Endothelial cell of umbilical vein (primary cell): ENCODE measurements around the gene NUP205. TPM values are rescaled to one million over a fixed set of nuclear protein-coding genes. Genes with fewer than 3 reads are reported as not detected.
A peak's percentile ranks its signal among the peaks of the same experiment; 100 is the strongest.

ENCODE experiments used
- BruUV-seq: library from RNA; stranded (reverse); fragments of 400-500 nt; replicated peaks from 2 replicates; lab custom pipeline; 2021; lab: Mats Ljungman, UMichigan
- CTCF ChIA-PET: fragments of 300-600, 350-600 bp; sonication (Branson Sonifier 250); formaldehyde crosslinking; loops from one replicate; lab custom pipeline; 2021; ENCODE audit warnings: antibody characterized with exemption, inconsistent platforms; lab: Charles Lee
- POLR2A ChIA-PET: fragments of 300-600, 350-600 bp; sonication (Branson Sonifier 250); formaldehyde crosslinking; loops from one replicate; lab custom pipeline; 2021; ENCODE audit warnings: antibody characterized with exemption, inconsistent platforms; lab: Charles Lee
- DNase-seq: peaks from one replicate; pipeline ENCODE4 v3.0.0-alpha.2; 2011; ENCODE audit warnings: low read depth, low spot score
- FAIRE-seq: peaks from 2 replicates; lab custom pipeline; 2011; peaks lifted over from hg19 to GRCh38; lab: Jason Lieb, UNC
- H2AFZ ChIP-seq: 2 replicates; pipeline ENCODE4 v1.6.0; 2012; ENCODE audit warnings: low read depth, low read length, control low read depth, inconsistent platforms
- H3K27ac ChIP-seq: 2 replicates; pipeline ENCODE4 v1.5.1; 2011; ENCODE audit warnings: low read depth, mild to moderate bottlenecking, control low read depth, low read length, moderate library complexity; ENCODE audit not compliant: insufficient read depth
- H3K27me3 ChIP-seq, 2 experiments: 2 replicates each; pipeline versions ENCODE4 v1.6.0 to v1.6.1; 2011; ENCODE audit warnings: low read length in 2 of 2, mixed read lengths in 1 of 2; ENCODE audit not compliant: control insufficient read depth in 2 of 2, insufficient read depth in 2 of 2
- H3K36me3 ChIP-seq, 2 experiments: 2 replicates in 1 of 2; 3 replicates in 1 of 2; pipeline ENCODE4 v1.5.1; 2011; ENCODE audit warnings: low read length in 2 of 2, mild to moderate bottlenecking in 1 of 2, moderate library complexity in 1 of 2; ENCODE audit not compliant: control insufficient read depth in 2 of 2, insufficient read depth in 2 of 2; ENCODE audit errors: extremely low read depth in 1 of 2
- H3K4me1 ChIP-seq: 3 replicates; pipeline ENCODE4 v1.5.1; 2011; ENCODE audit warnings: mild to moderate bottlenecking, low read length; ENCODE audit not compliant: control insufficient read depth, insufficient read depth; ENCODE audit errors: extremely low read depth
- H3K4me2 ChIP-seq: 2 replicates; pipeline ENCODE4 v1.6.1; 2011; ENCODE audit warnings: low read length, control low read depth, mixed read lengths; ENCODE audit not compliant: insufficient read depth
- H3K4me3 ChIP-seq, 3 experiments: fragments of 200-600 bp in 1 of 3; sonication (generic), shearing (Covaris generic) in 1 of 3; replicated peaks in 1 of 3; 2 replicates each; pipeline ENCODE4 v1.5.1; 2011 to 2016; ENCODE audit warnings: control low read depth in 3 of 3, low read length in 3 of 3, mild to moderate bottlenecking in 2 of 3, inconsistent platforms in 1 of 3, low read depth in 1 of 3, moderate library complexity in 1 of 3; ENCODE audit not compliant: insufficient read depth in 1 of 3
- H3K79me2 ChIP-seq: 2 replicates; pipeline ENCODE4 v1.6.0; 2012; ENCODE audit warnings: low read length, inconsistent platforms; ENCODE audit not compliant: control insufficient read depth, insufficient read depth
- H3K9ac ChIP-seq: replicated peaks from 2 replicates; pipeline ENCODE3; 2011; ENCODE audit warnings: low read length, control low read depth; ENCODE audit not compliant: insufficient read depth; ENCODE audit errors: extremely low read depth
- H3K9me1 ChIP-seq: replicated peaks from 3 replicates; pipeline ENCODE4 v1.6.0; 2011; ENCODE audit warnings: mild to moderate bottlenecking, low read length; ENCODE audit not compliant: control insufficient read depth, insufficient read depth; ENCODE audit errors: extremely low read depth
- H3K9me3 ChIP-seq: replicated peaks from 2 replicates; pipeline ENCODE4 v1.5.1; 2012; ENCODE audit warnings: low read length, inconsistent platforms; ENCODE audit not compliant: control insufficient read depth, insufficient read depth
- H4K20me1 ChIP-seq: replicated peaks from 2 replicates; pipeline ENCODE3; 2011; ENCODE audit warnings: mild to moderate bottlenecking, low read length; ENCODE audit not compliant: control insufficient read depth, insufficient read depth; ENCODE audit errors: extremely low read depth
- CTCF ChIP-seq, 2 donors: IDR thresholded peaks; 1 replicate in 1 of 2; 2 replicates in 1 of 2; pipeline ENCODE4 v1.5.1; 2011; ENCODE audit warnings: low read length in 2 of 2, mild to moderate bottlenecking in 2 of 2, moderate library complexity in 2 of 2, control low read depth in 1 of 2, inconsistent platforms in 1 of 2, low read depth in 1 of 2; ENCODE audit not compliant: insufficient read depth in 1 of 2; ENCODE audit errors: extremely low read depth in 1 of 2
- EZH2 ChIP-seq: IDR thresholded peaks from 2 replicates; pipeline ENCODE4 v1.6.1; 2012; ENCODE audit warnings: borderline replicate concordance, low read depth, mild to moderate bottlenecking, moderate library complexity, low read length, inconsistent platforms; ENCODE audit not compliant: severe bottlenecking
- FOS ChIP-seq: IDR thresholded peaks from 2 replicates; pipeline ENCODE4 v1.6.1; 2011; ENCODE audit warnings: mild to moderate bottlenecking, low read length, moderate library complexity, borderline replicate concordance; ENCODE audit not compliant: insufficient read depth
- GATA2 ChIP-seq: IDR thresholded peaks from 2 replicates; pipeline ENCODE4 v1.7.0; 2011; ENCODE audit warnings: low read depth, mild to moderate bottlenecking, moderate library complexity, mixed read lengths, low read length; ENCODE audit not compliant: insufficient read length, insufficient read depth
- JUN ChIP-seq: IDR thresholded peaks from 2 replicates; pipeline ENCODE4 v1.6.1; 2011; ENCODE audit warnings: borderline replicate concordance, low read depth; ENCODE audit not compliant: insufficient read length, insufficient read depth
- MYC ChIP-seq: IDR thresholded peaks from one replicate; pipeline ENCODE4 v1.6.1; 2011; ENCODE audit warnings: mild to moderate bottlenecking, low read depth, low read length
- POLR2A ChIP-seq: IDR thresholded peaks from 2 replicates; pipeline ENCODE4 v1.6.1; 2012; ENCODE audit warnings: low read depth, mild to moderate bottlenecking, control low read depth, low read length
- POLR2AphosphoS5 ChIP-seq: IDR thresholded peaks from 2 replicates; pipeline ENCODE4 v1.6.1; 2012; ENCODE audit warnings: low read depth, mild to moderate bottlenecking, control low read depth, low read length, moderate library complexity; ENCODE audit not compliant: insufficient read depth
- dilution Hi-C: fragments of 300-500 bp; cut with MboI; formaldehyde crosslinking; loops from one replicate; pipeline ENCODE4 v1.15.0; 2019; ENCODE audit warnings: low sequenced_read_pairs; ENCODE audit not compliant: extremely low pct_ligation_motif_present
- intact Hi-C: fragments of 100-400 bp; cut with micrococcal nuclease; formaldehyde crosslinking; loops from one replicate; pipeline ENCODE4 v1.10.0; 2022
- polyA plus RNA-seq, 4 experiments: library from polyadenylated mRNA; depleted of rRNA in 3 of 4; stranded (reverse) in 3 of 4; unstranded in 1 of 4; fragments of >200 nt; gene quantifications; 2 replicates each; pipeline versions ENCODE4 v1.2.1 to v1.2.3, GENCODE V29; 2011 to 2012; ENCODE audit warnings: missing spikeins in 1 of 4
- total RNA-seq: library from RNA; stranded (reverse); gene quantifications from 2 replicates; pipeline ENCODE4 v1.2.3, GENCODE V29; 2021

The NUP205 gene
- total and polyA plus RNA-seq, 2 donors (not counting 3 experiments of a cell fraction or from before 2014, with no cell fraction given) = 48.8 to 81.3 TPM

- POLR2A ChIA-PET = no interaction called here
- no peak for DNase-seq
- intact Hi-C loops (no loop called here), dilution Hi-C loops (no loop called here)
- FAIRE-seq = no peak
- Histone ChIP-seq H2AFZ (no peak overlapping the region), H3K36me3 (no peaks in the 10 kb centered on the region), H3K4me3 (no peak overlapping the region), H3K9ac (no peak overlapping the region), H3K9me1 (no peaks in the 10 kb centered on the region), H3K4me1 (no peaks in the 10 kb centered on the region), H3K4me2 (no peak overlapping the region), H4K20me1 (no peaks in the 10 kb centered on the region), H3K9me3 (no peaks in the 10 kb centered on the region), H3K79me2 (no peaks in the 10 kb centered on the region), H3K27ac (no peak overlapping the region), H3K27me3 (no peaks in the 10 kb centered on the region)
- TF ChIP-seq POLR2AphosphoS5 = no peak
- no TSS peak for BruUV-seq
- CTCF ChIA-PET = interaction anchor here (0.9 to 1.5 kb wide), 2 partner anchors 8 to 126 kb away, joined by 3 read pairs; no protein-coding TSS in a partner anchor
Observed at GRCh38 chr7:135518748-135519147, 39.0 kb upstream of the NUP205 start.

- H3K9me3 ChIP-seq = no peaks in the 10 kb centered on the region
- no peak for TF ChIP-seq JUN
- TF ChIP-seq POLR2AphosphoS5 = no peak
- TF ChIP-seq GATA2 = no peak
- TF ChIP-seq POLR2A = no peak
- no peak for TF ChIP-seq FOS
- no peak for TF ChIP-seq EZH2
- TF ChIP-seq CTCF (IDR thresholded peaks at IDR 0.05; ENCODE audit: extremely low read depth in 1 of 2, insufficient read depth in 1 of 2, low read depth in 1 of 2, low read length in 2 of 2) = no peak
- TF ChIP-seq MYC = no peak
- no peaks in the 10 kb centered on the region for H3K36me3 ChIP-seq
- FAIRE-seq = peak; percentile 70
- CTCF ChIA-PET = interaction anchor here (0.5 to 1.5 kb wide), 6 partner anchors 8 to 288 kb away, joined by 3 to 4 read pairs (median 3); no protein-coding TSS in a partner anchor
- no TSS peak for BruUV-seq
- H2AFZ ChIP-seq = peak overlapping the region; percentile 34
- intact Hi-C loops (no loop called here), dilution Hi-C loops (no loop called here)
- H3K4me1 ChIP-seq = no peaks in the 10 kb centered on the region
- H3K9ac ChIP-seq = no peak overlapping the region
- no peaks in the 10 kb centered on the region for H3K9me1 ChIP-seq
- no peaks in the 10 kb centered on the region for H4K20me1 ChIP-seq
- no peaks in the 10 kb centered on the region for H3K27me3 ChIP-seq
- H3K4me2 ChIP-seq = no peak overlapping the region
- no peaks in the 10 kb centered on the region for H3K79me2 ChIP-seq
- no peak overlapping the region for H3K27ac ChIP-seq
- POLR2A ChIA-PET = no interaction called here
- DNase-seq = peak; percentile 65
- no peak overlapping the region for H3K4me3 ChIP-seq
Observed at GRCh38 chr7:135519233-135519688, 38.5 kb upstream of the NUP205 start.
